OCI-LY1 (cell line): ENCODE data around the gene PLD1.

ENCODE experiments used
- EZH2 ChIP-seq: fragments of 200-600 bp; sonication (generic), shearing (Covaris generic); IDR thresholded peaks from 2 replicates; pipeline ENCODE4 v1.8.0; 2017; ENCODE audit warnings: borderline replicate concordance, mixed run types, mild to moderate bottlenecking, antibody characterized with exemption, low read length, moderate library complexity, mixed read lengths
- TF ChIP-seq, protein P1 (sequence below): fragments of 200-600 bp; sonication (generic), shearing (Covaris generic); IDR thresholded peaks from 2 replicates; pipeline ENCODE4 v1.5.1; 2017; ENCODE audit warnings: mild to moderate bottlenecking, antibody characterized with exemption, low read length, moderate library complexity, mixed read lengths

DNA sequence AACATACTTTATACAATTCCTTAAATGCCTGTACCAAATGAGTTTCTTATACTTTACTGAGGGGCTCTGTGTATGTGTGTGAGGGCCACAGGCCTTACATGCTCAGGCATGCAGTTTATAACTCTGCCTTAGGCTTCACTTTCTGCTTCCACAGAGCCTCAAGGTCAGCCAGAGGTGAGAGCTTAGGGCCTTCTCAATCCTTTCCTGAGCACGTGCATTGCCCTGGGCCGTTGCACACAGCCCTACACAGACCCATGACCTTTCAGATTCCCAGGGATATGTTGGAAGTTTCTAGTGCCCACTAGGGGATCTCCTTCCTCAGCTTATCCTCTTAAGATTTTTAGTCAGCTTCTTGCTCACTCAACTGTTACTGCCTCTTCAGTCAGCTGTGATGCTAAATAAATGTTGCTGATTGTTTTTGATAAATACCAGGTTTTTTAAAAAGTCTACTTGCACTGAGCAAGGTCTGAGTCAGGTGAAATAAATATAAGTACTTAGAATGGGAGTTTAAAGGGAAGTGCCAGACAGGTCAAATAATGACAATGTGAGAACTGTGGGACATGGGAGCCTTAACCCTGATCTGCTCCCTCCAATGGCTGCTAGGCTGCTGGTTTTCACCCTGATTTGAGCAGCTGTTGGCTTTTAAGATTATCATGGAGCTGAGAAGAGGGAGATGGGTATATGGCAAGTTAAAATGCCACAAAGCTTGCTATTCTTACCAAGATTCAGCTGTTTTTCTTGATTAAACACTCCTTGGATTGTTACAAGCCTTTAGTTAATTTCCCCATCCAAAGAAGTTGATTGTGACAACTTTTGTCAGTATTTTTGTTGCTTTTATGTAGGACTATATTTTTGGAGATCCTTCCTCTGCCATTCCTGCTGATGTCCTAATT lies 169.5 kb downstream of the PLD1 start:
- TF ChIP-seq, protein P1, sequence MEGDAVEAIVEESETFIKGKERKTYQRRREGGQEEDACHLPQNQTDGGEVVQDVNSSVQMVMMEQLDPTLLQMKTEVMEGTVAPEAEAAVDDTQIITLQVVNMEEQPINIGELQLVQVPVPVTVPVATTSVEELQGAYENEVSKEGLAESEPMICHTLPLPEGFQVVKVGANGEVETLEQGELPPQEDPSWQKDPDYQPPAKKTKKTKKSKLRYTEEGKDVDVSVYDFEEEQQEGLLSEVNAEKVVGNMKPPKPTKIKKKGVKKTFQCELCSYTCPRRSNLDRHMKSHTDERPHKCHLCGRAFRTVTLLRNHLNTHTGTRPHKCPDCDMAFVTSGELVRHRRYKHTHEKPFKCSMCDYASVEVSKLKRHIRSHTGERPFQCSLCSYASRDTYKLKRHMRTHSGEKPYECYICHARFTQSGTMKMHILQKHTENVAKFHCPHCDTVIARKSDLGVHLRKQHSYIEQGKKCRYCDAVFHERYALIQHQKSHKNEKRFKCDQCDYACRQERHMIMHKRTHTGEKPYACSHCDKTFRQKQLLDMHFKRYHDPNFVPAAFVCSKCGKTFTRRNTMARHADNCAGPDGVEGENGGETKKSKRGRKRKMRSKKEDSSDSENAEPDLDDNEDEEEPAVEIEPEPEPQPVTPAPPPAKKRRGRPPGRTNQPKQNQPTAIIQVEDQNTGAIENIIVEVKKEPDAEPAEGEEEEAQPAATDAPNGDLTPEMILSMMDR: no peak
- no peak for TF ChIP-seq EZH2
